Measurements from ENCODE around the gene DHRS7.

- TF ChIP-seq CTCF (IDR thresholded peaks at IDR 0.05) (no peak), POLR2A (IDR thresholded peaks at IDR 0.05) (no peak)
Observed at GRCh38 chr14:60199321-60199720, 34.1 kb upstream of the DHRS7 start.
